HepG2 (cell line): ENCODE measurements around the gene C1QTNF1. TPM values are rescaled to one million over a fixed set of nuclear protein-coding genes. Genes with fewer than 3 reads are reported as not detected.

Experiments
- CCDC6 ChIP-seq: sonication (generic); formaldehyde crosslinking; IDR thresholded peaks from 2 replicates; pipeline ENCODE4 v1.8.1; 2022; ENCODE audit warnings: mild to moderate bottlenecking, missing genetic modification reagents, moderate library complexity
- KMT2A ChIP-seq: sonication (generic); formaldehyde crosslinking; IDR thresholded peaks from 2 replicates; pipeline ENCODE4 v1.4.0; 2020; ENCODE audit warnings: missing genetic modification reagents
- NRL ChIP-seq: sonication (generic); formaldehyde crosslinking; IDR thresholded peaks from 2 replicates; pipeline ENCODE4 v1.5.0; 2020; ENCODE audit warnings: missing genetic modification reagents, mild to moderate bottlenecking, moderate library complexity, borderline replicate concordance
- STAG1 ChIP-seq: sonication (generic); formaldehyde crosslinking; IDR thresholded peaks from 2 replicates; pipeline ENCODE4 v1.4.0; 2020; ENCODE audit warnings: missing genetic modification reagents
- ZEB1 ChIP-seq: IDR thresholded peaks from 2 replicates; pipeline ENCODE4 v1.6.1; 2012; ENCODE audit warnings: mild to moderate bottlenecking, low read depth, inconsistent platforms; ENCODE audit not compliant: insufficient replicate concordance
- ZFAT ChIP-seq: sonication (generic); formaldehyde crosslinking; conservative IDR thresholded peaks from 2 replicates; pipeline ENCODE4 v1.8.1; 2023; ENCODE audit warnings: missing genetic modification reagents, inconsistent platforms
- ZFX ChIP-seq: sonication (generic); formaldehyde crosslinking; IDR thresholded peaks from 2 replicates; pipeline ENCODE4 v1.4.0; 2020; ENCODE audit warnings: mild to moderate bottlenecking, low read depth, missing genetic modification reagents, moderate library complexity
- ZNF101 ChIP-seq: sonication (generic); formaldehyde crosslinking; IDR thresholded peaks from 2 replicates; pipeline ENCODE4 v1.4.0; 2020; ENCODE audit warnings: mild to moderate bottlenecking, low read depth, missing genetic modification reagents, borderline replicate concordance
- ZNF598 ChIP-seq: sonication (generic); formaldehyde crosslinking; IDR thresholded peaks from 2 replicates; pipeline ENCODE4 v1.5.1; 2020; ENCODE audit warnings: mild to moderate bottlenecking, missing genetic modification reagents, borderline replicate concordance
- ZNF7 ChIP-seq: IDR thresholded peaks from 2 replicates; pipeline ENCODE4 v1.6.1; 2016; ENCODE audit warnings: missing biosample characterization, missing genetic modification reagents
- ZNF703 ChIP-seq: sonication (generic); formaldehyde crosslinking; IDR thresholded peaks from 2 replicates; pipeline ENCODE4 v1.5.1; 2020; ENCODE audit warnings: missing genetic modification reagents, mild to moderate bottlenecking, moderate library complexity, borderline replicate concordance
- ZNF816 ChIP-seq: sonication (generic); formaldehyde crosslinking; IDR thresholded peaks from 2 replicates; pipeline ENCODE4 v1.8.0; 2022; ENCODE audit warnings: missing genetic modification reagents, mild to moderate bottlenecking, borderline replicate concordance
- ZNF83 ChIP-seq: sonication (generic); formaldehyde crosslinking; IDR thresholded peaks from 2 replicates; pipeline ENCODE4 v1.4.0; 2020; ENCODE audit warnings: missing genetic modification reagents, mild to moderate bottlenecking, borderline replicate concordance
- polyA plus RNA-seq, 8 experiments: library from polyadenylated mRNA; depleted of rRNA in 3 of 8; stranded (reverse) in 7 of 8; unstranded in 1 of 8; fragments of >200 nt; fragmentation: Illumina TruSeq in 4 of 8; extraction: Trizol in 4 of 8; gene quantifications; 2 replicates each; pipeline versions ENCODE4 v1.2.1 to v1.2.3, GENCODE V29; 2011 to 2016; ENCODE audit warnings: low read depth in 4 of 8, missing spikeins in 1 of 8, mixed read lengths in 1 of 8; ENCODE audit not compliant: insufficient read depth in 1 of 8
- total RNA-seq, 5 experiments: library from RNA; depleted of rRNA; stranded (reverse); fragments of >200 nt; fragmentation: Illumina TruSeq; extraction: Trizol; gene quantifications; 2 replicates each; pipeline ENCODE4 v1.2.3, GENCODE V29; 2016; ENCODE audit warnings: low read depth in 1 of 5
- TF ChIP-seq, protein P1 (sequence below): sonication (generic); formaldehyde crosslinking; IDR thresholded peaks from 2 replicates; pipeline ENCODE4 v1.5.0; 2020; ENCODE audit warnings: mild to moderate bottlenecking, missing genetic modification reagents
- TF ChIP-seq, protein P2 (sequence below): sonication (generic); formaldehyde crosslinking; IDR thresholded peaks from 2 replicates; pipeline ENCODE4 v1.5.0; 2020; ENCODE audit warnings: mild to moderate bottlenecking, missing genetic modification reagents, borderline replicate concordance
- TF ChIP-seq, protein P3 (sequence below): sonication (generic); formaldehyde crosslinking; IDR thresholded peaks from 2 replicates; pipeline ENCODE4 v1.4.0; 2020; ENCODE audit warnings: missing genetic modification reagents
- TF ChIP-seq, protein P4 (sequence below): sonication (generic); formaldehyde crosslinking; IDR thresholded peaks from 2 replicates; pipeline ENCODE4 v1.4.0; 2020; ENCODE audit warnings: missing genetic modification reagents

The C1QTNF1 gene
- total and polyA plus RNA-seq, 2 of the 13 experiments (the other 11 are each of a cell fraction or from before 2014, with no cell fraction given), result 0.18 to 0.86 TPM

DNA sequence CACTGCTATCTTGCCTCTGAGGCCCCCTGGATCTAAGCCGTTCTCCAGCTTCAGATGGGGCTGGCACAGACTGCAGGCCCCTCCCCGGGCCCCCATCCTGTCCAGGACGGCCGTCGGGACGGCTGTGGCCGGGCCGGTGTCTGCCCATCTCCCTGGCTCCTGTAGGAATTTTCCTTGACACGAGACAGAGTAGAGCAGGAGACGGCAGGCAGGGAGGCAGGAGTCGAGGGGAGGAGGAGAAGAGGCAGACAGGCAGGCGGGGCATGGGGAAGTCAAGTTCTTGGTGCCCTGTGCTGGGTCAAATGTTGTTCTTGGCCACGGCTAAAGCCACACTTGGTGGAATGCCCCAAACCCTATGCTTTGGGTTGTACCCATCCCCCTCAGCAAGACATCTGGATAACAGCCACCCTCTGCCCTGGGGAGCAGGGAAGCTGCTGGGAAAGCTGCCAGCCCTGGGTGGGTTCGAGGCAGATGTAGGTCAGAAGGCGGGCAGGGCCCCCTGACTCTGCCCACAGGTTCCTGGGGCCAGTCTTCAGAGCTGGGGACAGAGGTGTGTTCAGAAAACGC is 4.0 kb downstream of the C1QTNF1 start (continued):
- TF ChIP-seq, protein P1, sequence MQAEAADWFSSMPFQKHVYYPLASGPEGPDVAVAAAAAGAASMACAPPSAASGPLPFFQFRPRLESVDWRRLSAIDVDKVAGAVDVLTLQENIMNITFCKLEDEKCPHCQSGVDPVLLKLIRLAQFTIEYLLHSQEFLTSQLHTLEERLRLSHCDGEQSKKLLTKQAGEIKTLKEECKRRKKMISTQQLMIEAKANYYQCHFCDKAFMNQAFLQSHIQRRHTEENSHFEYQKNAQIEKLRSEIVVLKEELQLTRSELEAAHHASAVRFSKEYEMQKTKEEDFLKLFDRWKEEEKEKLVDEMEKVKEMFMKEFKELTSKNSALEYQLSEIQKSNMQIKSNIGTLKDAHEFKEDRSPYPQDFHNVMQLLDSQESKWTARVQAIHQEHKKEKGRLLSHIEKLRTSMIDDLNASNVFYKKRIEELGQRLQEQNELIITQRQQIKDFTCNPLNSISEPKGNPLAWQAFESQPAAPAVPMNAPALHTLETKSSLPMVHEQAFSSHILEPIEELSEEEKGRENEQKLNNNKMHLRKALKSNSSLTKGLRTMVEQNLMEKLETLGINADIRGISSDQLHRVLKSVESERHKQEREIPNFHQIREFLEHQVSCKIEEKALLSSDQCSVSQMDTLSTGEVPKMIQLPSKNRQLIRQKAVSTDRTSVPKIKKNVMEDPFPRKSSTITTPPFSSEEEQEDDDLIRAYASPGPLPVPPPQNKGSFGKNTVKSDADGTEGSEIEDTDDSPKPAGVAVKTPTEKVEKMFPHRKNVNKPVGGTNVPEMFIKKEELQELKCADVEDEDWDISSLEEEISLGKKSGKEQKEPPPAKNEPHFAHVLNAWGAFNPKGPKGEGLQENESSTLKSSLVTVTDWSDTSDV (CRISPR knock-in tag), result no peak
- no peak for TF ChIP-seq ZNF703 (CRISPR knock-in tag)
- no peak for TF ChIP-seq ZNF83 (CRISPR knock-in tag)
- peak; percentile 50; the same call in 1 of the 2 replicates for TF ChIP-seq ZNF598
- no peak for TF ChIP-seq KMT2A (CRISPR knock-in tag)
- TF ChIP-seq STAG1 (CRISPR knock-in tag), result no peak
- TF ChIP-seq, protein P2, sequence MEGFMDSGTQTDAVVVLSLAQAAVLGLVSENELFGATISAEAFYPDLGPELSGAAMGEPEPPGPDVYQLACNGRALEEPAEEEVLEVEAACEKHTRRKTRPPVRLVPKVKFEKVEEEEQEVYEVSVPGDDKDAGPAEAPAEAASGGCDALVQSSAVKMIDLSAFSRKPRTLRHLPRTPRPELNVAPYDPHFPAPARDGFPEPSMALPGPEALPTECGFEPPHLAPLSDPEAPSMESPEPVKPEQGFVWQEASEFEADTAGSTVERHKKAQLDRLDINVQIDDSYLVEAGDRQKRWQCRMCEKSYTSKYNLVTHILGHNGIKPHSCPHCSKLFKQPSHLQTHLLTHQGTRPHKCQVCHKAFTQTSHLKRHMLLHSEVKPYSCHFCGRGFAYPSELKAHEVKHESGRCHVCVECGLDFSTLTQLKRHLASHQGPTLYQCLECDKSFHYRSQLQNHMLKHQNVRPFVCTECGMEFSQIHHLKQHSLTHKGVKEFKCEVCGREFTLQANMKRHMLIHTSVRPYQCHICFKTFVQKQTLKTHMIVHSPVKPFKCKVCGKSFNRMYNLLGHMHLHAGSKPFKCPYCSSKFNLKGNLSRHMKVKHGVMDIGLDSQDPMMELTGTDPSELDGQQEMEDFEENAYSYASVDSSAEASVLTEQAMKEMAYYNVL, result no peak; the same call in 1 of the 2 replicates
- TF ChIP-seq, protein P3, sequence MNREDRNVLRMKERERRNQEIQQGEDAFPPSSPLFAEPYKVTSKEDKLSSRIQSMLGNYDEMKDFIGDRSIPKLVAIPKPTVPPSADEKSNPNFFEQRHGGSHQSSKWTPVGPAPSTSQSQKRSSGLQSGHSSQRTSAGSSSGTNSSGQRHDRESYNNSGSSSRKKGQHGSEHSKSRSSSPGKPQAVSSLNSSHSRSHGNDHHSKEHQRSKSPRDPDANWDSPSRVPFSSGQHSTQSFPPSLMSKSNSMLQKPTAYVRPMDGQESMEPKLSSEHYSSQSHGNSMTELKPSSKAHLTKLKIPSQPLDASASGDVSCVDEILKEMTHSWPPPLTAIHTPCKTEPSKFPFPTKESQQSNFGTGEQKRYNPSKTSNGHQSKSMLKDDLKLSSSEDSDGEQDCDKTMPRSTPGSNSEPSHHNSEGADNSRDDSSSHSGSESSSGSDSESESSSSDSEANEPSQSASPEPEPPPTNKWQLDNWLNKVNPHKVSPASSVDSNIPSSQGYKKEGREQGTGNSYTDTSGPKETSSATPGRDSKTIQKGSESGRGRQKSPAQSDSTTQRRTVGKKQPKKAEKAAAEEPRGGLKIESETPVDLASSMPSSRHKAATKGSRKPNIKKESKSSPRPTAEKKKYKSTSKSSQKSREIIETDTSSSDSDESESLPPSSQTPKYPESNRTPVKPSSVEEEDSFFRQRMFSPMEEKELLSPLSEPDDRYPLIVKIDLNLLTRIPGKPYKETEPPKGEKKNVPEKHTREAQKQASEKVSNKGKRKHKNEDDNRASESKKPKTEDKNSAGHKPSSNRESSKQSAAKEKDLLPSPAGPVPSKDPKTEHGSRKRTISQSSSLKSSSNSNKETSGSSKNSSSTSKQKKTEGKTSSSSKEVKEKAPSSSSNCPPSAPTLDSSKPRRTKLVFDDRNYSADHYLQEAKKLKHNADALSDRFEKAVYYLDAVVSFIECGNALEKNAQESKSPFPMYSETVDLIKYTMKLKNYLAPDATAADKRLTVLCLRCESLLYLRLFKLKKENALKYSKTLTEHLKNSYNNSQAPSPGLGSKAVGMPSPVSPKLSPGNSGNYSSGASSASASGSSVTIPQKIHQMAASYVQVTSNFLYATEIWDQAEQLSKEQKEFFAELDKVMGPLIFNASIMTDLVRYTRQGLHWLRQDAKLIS (CRISPR knock-in tag), result no peak
- no peak for TF ChIP-seq ZNF816 (CRISPR knock-in tag)
- TF ChIP-seq, protein P4, sequence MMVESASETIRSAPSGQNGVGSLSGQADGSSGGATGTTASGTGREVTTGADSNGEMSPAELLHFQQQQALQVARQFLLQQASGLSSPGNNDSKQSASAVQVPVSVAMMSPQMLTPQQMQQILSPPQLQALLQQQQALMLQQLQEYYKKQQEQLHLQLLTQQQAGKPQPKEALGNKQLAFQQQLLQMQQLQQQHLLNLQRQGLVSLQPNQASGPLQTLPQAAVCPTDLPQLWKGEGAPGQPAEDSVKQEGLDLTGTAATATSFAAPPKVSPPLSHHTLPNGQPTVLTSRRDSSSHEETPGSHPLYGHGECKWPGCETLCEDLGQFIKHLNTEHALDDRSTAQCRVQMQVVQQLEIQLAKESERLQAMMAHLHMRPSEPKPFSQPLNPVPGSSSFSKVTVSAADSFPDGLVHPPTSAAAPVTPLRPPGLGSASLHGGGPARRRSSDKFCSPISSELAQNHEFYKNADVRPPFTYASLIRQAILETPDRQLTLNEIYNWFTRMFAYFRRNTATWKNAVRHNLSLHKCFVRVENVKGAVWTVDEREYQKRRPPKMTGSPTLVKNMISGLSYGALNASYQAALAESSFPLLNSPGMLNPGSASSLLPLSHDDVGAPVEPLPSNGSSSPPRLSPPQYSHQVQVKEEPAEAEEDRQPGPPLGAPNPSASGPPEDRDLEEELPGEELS, result peak; percentile 8; the same call in 1 of the 2 replicates
- no peak for TF ChIP-seq ZFAT (CRISPR knock-in tag)
- TF ChIP-seq CCDC6 (CRISPR knock-in tag), result no peak
- TF ChIP-seq ZNF101, result no peak
- no peak for TF ChIP-seq ZNF7
- TF ChIP-seq NRL (CRISPR knock-in tag), result 0 out of 2 replicates have a peak, but pooled peaks have one; percentile 45
- TF ChIP-seq ZEB1, result no peak
- TF ChIP-seq ZFX (CRISPR knock-in tag), result no peak
